Measurements from ENCODE around the gene SCN2A. TPM values are rescaled to one million over a fixed set of nuclear protein-coding genes. Genes with fewer than 3 reads are reported as not detected.
A peak's percentile ranks its signal among the peaks of the same experiment; 100 is the strongest.

Gene SCN2A
- total RNA-seq, 1 donor from 2014 or later: under 0.01 TPM

GRCh38 chr2:165283342-165283741 lies 44.1 kb downstream of the SCN2A start:
- no peak for TF ChIP-seq CTCF (IDR thresholded peaks at IDR 0.05; ENCODE audit: insufficient read depth, low read length, severe bottlenecking)
- Histone ChIP-seq H3K27me3 (ENCODE audit: control insufficient read depth, insufficient read depth, low read length) (no peaks in the 10 kb centered on the region), H3K36me3 (ENCODE audit: control insufficient read depth, insufficient read depth, low read length) (no peaks in the 10 kb centered on the region), H3K4me3 (ENCODE audit: low read depth, low read length) (no peak overlapping the region)
- no peak for FAIRE-seq
- DNase-seq (ENCODE audit: low read depth): no peak

GRCh38 chr2:165287094-165287778 lies 48.0 kb downstream of the SCN2A start:
- no peak for FAIRE-seq
- no peak for DNase-seq (ENCODE audit: low read depth)
- Histone ChIP-seq H3K4me3 (ENCODE audit: low read depth, low read length) (no peak overlapping the region), H3K27me3 (ENCODE audit: control insufficient read depth, insufficient read depth, low read length) (no peaks in the 10 kb centered on the region), H3K36me3 (ENCODE audit: control insufficient read depth, insufficient read depth, low read length) (no peaks in the 10 kb centered on the region)
- no peak for TF ChIP-seq CTCF (IDR thresholded peaks at IDR 0.05; ENCODE audit: insufficient read depth, low read length, severe bottlenecking)

- DNase-seq (ENCODE audit: low read depth) (no peak), FAIRE-seq (no peak)
- Histone ChIP-seq H3K36me3 (ENCODE audit: control insufficient read depth, insufficient read depth, low read length) (no peaks in the 10 kb centered on the region), H3K27me3 (ENCODE audit: control insufficient read depth, insufficient read depth, low read length) (no peaks in the 10 kb centered on the region), H3K4me3 (ENCODE audit: low read depth, low read length) (no peak overlapping the region)
- no peak for TF ChIP-seq CTCF (IDR thresholded peaks at IDR 0.05; ENCODE audit: insufficient read depth, low read length, severe bottlenecking)
These were observed 49.9 kb downstream of the SCN2A start for GRCh38 chr2:165289069-165289468.

- Histone ChIP-seq H3K27me3 (ENCODE audit: control insufficient read depth, insufficient read depth, low read length) (no peaks in the 10 kb centered on the region), H3K4me3 (ENCODE audit: low read depth, low read length) (no peak overlapping the region), H3K36me3 (ENCODE audit: control insufficient read depth, insufficient read depth, low read length) (no peaks in the 10 kb centered on the region)
- FAIRE-seq: no peak
- TF ChIP-seq CTCF (IDR thresholded peaks at IDR 0.05; ENCODE audit: insufficient read depth, low read length, severe bottlenecking): peak; percentile 71
- DNase-seq (ENCODE audit: low read depth): peak; percentile 88
These were observed 54.5 kb downstream of the SCN2A start for GRCh38 chr2:165293440-165294420.

GRCh38 chr2:165294912-165295311 lies 55.7 kb downstream of the SCN2A start:
- FAIRE-seq (no peak), DNase-seq (ENCODE audit: low read depth) (no peak)
- no peaks in the 10 kb centered on the region for H3K36me3 ChIP-seq (ENCODE audit: control insufficient read depth, insufficient read depth, low read length)
- H3K4me3 ChIP-seq (ENCODE audit: low read depth, low read length): no peak overlapping the region
- no peaks in the 10 kb centered on the region for H3K27me3 ChIP-seq (ENCODE audit: control insufficient read depth, insufficient read depth, low read length)
- TF ChIP-seq CTCF (IDR thresholded peaks at IDR 0.05; ENCODE audit: insufficient read depth, low read length, severe bottlenecking): no peak

All from bronchial epithelial cell (primary cell).